Activated T-cell treated with anti-CD3 and anti-CD28 coated beads, Interleukin-2, amount 50 U/mL, for 24 hours (primary cell): ENCODE measurements around the gene PTGFR.

Source experiments
- DNase-seq: peaks from one replicate; pipeline ENCODE4 v3.0.0-alpha.2; 2020
- H3K27ac Mint-ChIP-seq: 2 replicates; pipeline ENCODE4 v1.8.0; 2020; ENCODE audit warnings: mild to moderate bottlenecking, mixed read lengths
- H3K27me3 Mint-ChIP-seq: 2 replicates; pipeline ENCODE4 v1.8.0; 2020; ENCODE audit warnings: mixed read lengths
- H3K36me3 Mint-ChIP-seq: 2 replicates; pipeline ENCODE4 v1.8.0; 2020; ENCODE audit warnings: low read depth, mixed read lengths
- H3K4me1 Mint-ChIP-seq: 2 replicates; pipeline ENCODE4 v1.8.0; 2020; ENCODE audit warnings: low read depth, mixed read lengths
- H3K4me3 Mint-ChIP-seq: 2 replicates; pipeline ENCODE4 v1.8.0; 2020; ENCODE audit warnings: mild to moderate bottlenecking, moderate library complexity, mixed read lengths
- H3K9me3 Mint-ChIP-seq: 2 replicates; pipeline ENCODE4 v1.8.0; 2020; ENCODE audit warnings: mixed read lengths

PTGFR gene

DNA sequence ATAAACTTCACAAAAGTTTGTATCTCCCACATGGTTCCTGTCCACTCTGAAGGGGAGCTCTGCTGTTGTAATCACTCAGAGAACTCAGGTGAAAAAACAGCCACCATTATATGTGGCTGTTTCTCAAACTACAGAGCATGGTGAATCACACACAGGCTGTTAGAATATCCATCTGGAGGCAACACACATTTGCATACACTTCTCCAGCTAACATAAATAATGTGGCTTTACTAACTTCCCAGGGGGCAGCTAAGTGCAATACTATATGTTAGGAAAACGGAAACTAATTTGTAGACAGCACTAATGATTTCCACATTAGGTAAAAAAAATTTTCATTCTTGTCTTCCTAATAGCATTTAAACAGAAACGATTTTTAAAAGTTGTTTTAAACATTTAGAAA, 49.3 kb downstream of the PTGFR start:
- no peak for DNase-seq
- H3K9me3 Mint-ChIP-seq: peaks cover 3% of the 10 kb centered on the region
- peaks cover 3% of the 10 kb centered on the region for H3K27me3 Mint-ChIP-seq
- no peaks in the 10 kb centered on the region for H3K4me1 Mint-ChIP-seq
- H3K27ac Mint-ChIP-seq: no peak overlapping the region
- H3K4me3 Mint-ChIP-seq: no peak overlapping the region
- no peaks in the 10 kb centered on the region for H3K36me3 Mint-ChIP-seq

DNA sequence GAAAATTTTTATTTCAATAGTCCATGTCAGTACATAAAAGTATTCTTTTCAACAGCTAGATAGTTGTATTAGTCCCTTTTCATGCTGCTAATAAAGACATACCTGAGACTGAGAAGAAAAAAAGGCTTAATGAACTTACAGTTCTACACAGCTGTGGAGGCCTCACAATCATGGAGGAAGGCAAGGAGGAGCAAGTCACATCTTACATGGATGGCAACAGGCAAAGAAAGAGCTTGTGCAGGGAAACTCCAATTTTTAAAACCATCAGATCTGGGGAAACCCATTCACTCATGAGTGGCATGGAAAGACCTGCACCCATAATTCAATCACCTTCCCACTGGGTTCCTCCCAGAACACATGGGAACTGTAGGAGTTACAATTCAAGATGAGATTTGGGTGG, 50.7 kb downstream of the PTGFR start:
- Mint-ChIP-seq H3K27ac (no peak overlapping the region), H3K4me1 (no peaks in the 10 kb centered on the region), H3K27me3 (peaks cover 3% of the 10 kb centered on the region), H3K9me3 (peaks cover 3% of the 10 kb centered on the region), H3K4me3 (no peak overlapping the region), H3K36me3 (no peaks in the 10 kb centered on the region)
- DNase-seq: no peak

DNA sequence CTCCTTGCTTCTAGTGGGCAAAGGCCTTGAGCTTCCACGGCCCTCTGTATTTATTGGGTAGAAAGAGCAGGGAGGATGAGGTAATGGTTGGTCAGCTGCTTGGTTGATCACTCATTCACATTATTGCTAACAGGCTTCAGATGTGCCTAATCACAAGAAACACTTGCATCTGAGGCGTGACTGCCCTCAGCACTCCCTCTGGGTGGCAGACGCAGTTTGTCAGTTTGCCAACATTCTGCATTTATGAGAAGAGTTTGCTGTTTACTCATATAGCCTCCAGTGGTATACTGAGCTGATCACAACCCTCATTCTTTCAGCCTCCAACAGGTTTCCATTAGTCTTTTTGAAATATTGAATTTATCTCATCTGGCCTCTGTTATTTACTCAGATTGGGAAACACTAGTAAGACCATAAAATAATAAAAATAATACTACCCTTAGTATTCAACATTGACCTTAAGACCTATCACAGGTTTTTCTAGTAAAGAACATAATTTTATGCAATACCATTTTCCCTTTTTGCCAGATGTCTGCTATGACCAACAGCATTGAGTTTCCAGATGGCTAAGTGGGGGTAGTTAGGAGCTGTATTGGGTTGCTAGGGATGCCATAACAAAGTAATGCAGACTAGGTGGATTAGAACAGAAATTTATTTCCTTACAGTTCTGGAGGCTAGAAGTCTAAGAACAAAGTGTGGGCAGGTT, 53.3 kb downstream of the PTGFR start:
- peaks cover 3% of the 10 kb centered on the region for H3K27me3 Mint-ChIP-seq
- no peaks in the 10 kb centered on the region for H3K4me1 Mint-ChIP-seq
- H3K36me3 Mint-ChIP-seq: no peaks in the 10 kb centered on the region
- no peak overlapping the region for H3K4me3 Mint-ChIP-seq
- no peak for DNase-seq
- peaks cover 3% of the 10 kb centered on the region for H3K9me3 Mint-ChIP-seq
- no peak overlapping the region for H3K27ac Mint-ChIP-seq

DNA sequence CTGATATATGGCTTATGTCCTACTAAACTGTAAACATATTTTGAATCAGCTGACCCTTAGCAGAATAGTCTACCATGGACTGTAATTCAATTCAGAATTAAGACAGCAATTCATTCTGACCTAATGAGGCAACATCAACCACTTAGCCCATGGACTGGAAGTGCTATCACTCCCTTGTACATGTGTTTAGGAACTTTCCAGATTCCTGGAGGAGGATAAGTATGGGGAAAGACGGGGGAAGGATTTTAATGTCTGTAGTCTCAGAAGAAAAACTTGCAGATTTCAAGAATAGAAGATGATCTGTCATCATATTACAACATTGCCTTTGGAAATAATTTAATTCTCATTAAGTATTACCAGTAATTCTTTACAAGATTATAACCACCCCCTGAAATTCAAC, 56.3 kb downstream of the PTGFR start:
- Mint-ChIP-seq H3K4me1 (no peaks in the 10 kb centered on the region), H3K36me3 (no peaks in the 10 kb centered on the region), H3K9me3 (peaks cover 11% of the 10 kb centered on the region), H3K4me3 (no peak overlapping the region), H3K27ac (no peak overlapping the region), H3K27me3 (no peaks in the 10 kb centered on the region)
- DNase-seq: no peak

DNA sequence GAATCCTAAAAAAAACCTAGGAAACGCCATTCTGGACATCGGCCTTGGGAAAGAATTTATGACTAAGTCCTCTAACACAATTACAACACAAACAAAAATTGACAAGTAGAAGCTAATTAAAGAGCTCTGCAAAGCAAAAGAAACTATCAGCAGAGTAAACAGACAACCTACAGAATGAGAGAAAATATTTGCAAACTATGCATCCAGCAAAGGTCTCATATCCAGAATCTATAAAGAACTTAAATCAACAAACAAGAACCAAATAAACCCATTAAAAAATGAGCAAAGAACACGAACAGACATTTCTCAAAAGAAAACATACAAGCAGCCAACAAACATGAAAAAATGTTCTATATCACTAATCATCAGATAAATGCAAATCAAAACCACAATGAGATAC, 58.6 kb downstream of the PTGFR start:
- Mint-ChIP-seq H3K36me3 (no peaks in the 10 kb centered on the region), H3K9me3 (peaks cover 17% of the 10 kb centered on the region), H3K27me3 (peaks cover 3% of the 10 kb centered on the region), H3K4me1 (no peaks in the 10 kb centered on the region), H3K4me3 (no peak overlapping the region), H3K27ac (no peak overlapping the region)
- DNase-seq: no peak

DNA sequence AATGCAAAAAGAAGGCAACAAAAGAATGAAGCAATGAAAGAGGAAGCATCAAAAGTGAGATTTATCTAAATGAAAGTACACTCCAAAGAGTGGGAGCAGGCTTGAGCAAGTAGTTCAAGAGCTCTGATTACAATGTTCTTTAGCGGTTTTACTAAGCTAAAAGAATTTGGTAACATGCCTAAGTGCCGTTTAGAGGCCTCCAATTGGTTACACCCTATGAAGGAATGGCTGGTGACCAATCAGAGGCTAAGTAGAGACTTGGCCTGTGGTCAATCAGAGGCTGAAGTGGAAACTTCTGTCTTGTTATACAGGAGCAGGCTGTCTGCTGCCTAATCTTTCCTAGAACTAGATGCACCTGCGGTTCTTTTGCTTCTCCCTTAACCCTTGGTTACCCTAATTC, 59.1 kb downstream of the PTGFR start:
- H3K27ac Mint-ChIP-seq: no peak overlapping the region
- peaks cover 3% of the 10 kb centered on the region for H3K27me3 Mint-ChIP-seq
- H3K9me3 Mint-ChIP-seq: peaks cover 23% of the 10 kb centered on the region
- no peaks in the 10 kb centered on the region for H3K4me1 Mint-ChIP-seq
- H3K4me3 Mint-ChIP-seq: no peak overlapping the region
- no peak for DNase-seq
- no peaks in the 10 kb centered on the region for H3K36me3 Mint-ChIP-seq

DNA sequence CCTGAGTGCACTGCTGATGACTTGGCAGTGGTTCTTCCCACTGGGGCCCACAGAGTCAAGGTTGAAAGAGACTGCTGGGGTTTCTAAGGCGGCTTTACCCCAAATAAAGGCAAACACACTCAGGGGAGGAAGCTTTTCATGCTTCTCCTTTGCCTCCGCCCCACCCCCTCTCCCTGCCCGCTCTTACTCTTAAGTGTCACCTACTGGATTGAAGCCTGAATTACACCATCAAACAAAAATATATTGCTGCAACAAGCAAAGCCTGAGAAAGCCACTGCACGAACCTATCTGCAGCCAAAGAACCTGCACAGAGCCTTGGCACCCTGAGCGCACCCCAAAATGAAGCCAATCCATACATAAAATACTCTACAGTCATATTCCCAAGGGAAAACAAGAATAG, 63.1 kb downstream of the PTGFR start:
- Mint-ChIP-seq H3K4me1 (no peaks in the 10 kb centered on the region), H3K27me3 (peaks cover 22% of the 10 kb centered on the region), H3K9me3 (peaks cover 30% of the 10 kb centered on the region), H3K27ac (no peak overlapping the region), H3K36me3 (no peaks in the 10 kb centered on the region), H3K4me3 (no peak overlapping the region)
- DNase-seq: no peak

DNA sequence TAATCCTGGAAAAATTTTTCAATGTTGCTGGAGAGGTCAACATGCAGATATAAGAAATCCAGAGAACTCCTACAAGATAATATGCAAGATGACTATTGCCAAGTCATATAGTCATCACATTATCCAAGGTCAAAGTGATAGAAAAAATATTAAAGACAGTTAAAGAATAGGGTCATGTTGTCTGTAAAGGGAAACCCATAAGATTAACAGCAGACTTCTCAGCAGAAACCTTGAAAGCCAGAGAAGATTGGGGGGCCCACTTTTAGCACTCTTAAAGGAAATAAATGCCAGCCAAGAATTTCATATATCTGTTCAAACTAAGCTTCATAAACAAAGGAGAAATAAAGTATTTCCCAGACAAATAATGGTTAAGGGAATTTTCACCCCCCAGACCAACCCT, 64.1 kb downstream of the PTGFR start:
- no peak for DNase-seq
- Mint-ChIP-seq H3K27ac (no peak overlapping the region), H3K4me3 (no peak overlapping the region), H3K4me1 (no peaks in the 10 kb centered on the region), H3K36me3 (no peaks in the 10 kb centered on the region), H3K27me3 (peaks cover 22% of the 10 kb centered on the region), H3K9me3 (peaks cover 24% of the 10 kb centered on the region)

DNA sequence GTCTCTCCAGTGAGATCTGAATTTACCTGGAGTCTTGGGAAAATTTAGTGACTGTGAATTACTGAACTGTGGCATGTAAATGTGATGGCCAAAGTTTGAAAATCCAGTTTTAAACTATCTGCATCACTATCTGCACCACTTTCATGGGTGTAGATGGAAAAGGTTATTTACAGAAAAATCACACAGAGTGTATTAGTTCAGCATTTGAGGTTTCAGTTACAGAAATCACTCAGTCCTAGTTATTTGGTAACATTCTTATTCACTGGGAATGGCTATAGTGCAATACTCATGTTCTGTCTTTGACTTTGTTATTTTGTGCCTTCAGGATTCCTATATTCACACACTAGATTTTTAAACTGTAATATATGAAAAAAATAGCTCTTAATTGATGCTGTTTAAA, 68.9 kb downstream of the PTGFR start:
- DNase-seq: no peak
- no peak overlapping the region for H3K27ac Mint-ChIP-seq
- H3K27me3 Mint-ChIP-seq: peaks cover 19% of the 10 kb centered on the region
- no peaks in the 10 kb centered on the region for H3K36me3 Mint-ChIP-seq
- peaks cover 11% of the 10 kb centered on the region for H3K9me3 Mint-ChIP-seq
- no peak overlapping the region for H3K4me3 Mint-ChIP-seq
- H3K4me1 Mint-ChIP-seq: no peaks in the 10 kb centered on the region

DNA sequence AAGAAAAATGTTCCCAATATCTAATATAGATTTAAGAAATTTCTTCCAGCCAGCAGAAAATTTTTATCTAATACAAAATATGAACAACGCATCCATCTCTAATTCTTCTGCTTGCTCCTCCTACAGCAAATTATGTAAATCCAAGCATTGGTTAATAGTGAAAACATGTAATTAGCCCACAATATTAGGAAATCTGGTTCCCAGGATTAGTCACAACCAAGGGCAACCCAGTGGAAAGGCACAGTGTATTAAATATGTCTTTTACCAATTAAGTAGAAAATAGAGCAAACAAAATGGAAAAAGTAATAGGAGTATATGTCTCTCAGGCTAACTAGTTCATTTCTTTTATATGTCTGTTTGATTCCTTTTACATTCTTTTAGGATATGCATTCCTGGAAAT, 70.0 kb downstream of the PTGFR start:
- DNase-seq: no peak

DNA sequence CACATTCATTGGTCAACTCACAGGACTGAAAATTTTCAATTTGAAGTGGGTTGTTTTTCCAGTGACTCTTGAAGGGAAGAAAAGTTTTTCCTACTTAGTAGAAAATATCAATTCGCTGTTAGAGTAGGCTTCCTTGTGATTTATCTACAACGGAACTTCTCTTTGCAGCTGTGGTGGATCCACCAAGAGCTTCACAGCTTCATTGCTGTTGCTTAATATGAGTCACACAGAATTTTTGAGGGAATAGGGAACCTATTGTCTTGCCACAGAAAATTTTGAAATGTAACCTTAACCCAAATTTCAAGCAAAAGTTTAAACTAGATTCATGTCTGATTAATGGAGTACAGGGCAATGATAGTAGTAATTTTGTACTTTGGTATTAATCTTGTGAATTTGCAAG, 71.1 kb downstream of the PTGFR start:
- Mint-ChIP-seq H3K4me1 (no peaks in the 10 kb centered on the region), H3K27me3 (peaks cover 4% of the 10 kb centered on the region), H3K36me3 (no peaks in the 10 kb centered on the region), H3K9me3 (peaks cover 3% of the 10 kb centered on the region), H3K27ac (no peak overlapping the region), H3K4me3 (no peak overlapping the region)
- no peak for DNase-seq

More for the DNA sequence above, 70.0 kb downstream of the PTGFR start:
- H3K9me3 Mint-ChIP-seq: peaks cover 4% of the 10 kb centered on the region
- no peak overlapping the region for H3K4me3 Mint-ChIP-seq
- H3K27me3 Mint-ChIP-seq: peaks cover 12% of the 10 kb centered on the region
- H3K4me1 Mint-ChIP-seq: no peaks in the 10 kb centered on the region
- no peaks in the 10 kb centered on the region for H3K36me3 Mint-ChIP-seq
- H3K27ac Mint-ChIP-seq: no peak overlapping the region

DNA sequence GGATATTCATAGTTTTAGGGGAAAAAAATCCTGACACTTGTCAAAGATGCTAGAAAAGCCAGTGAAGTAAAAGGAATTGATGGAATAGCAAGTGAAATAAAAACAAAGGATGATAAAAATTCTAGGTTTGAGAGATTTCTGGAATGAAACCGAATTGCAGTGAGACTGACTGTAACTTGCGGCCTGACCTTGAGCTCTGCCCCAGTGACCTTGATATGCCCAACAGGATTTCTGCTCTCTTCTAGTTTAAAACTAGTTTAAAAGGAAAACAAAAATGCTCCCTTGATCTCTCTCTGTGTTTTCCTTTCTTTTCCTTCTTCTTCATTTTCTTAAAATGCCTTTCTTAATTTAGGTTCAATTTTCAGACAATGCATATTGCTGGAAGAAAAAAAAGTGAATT, 74.6 kb downstream of the PTGFR start:
- Mint-ChIP-seq H3K27ac (no peak overlapping the region), H3K9me3 (peaks cover 1% of the 10 kb centered on the region)

DNA sequence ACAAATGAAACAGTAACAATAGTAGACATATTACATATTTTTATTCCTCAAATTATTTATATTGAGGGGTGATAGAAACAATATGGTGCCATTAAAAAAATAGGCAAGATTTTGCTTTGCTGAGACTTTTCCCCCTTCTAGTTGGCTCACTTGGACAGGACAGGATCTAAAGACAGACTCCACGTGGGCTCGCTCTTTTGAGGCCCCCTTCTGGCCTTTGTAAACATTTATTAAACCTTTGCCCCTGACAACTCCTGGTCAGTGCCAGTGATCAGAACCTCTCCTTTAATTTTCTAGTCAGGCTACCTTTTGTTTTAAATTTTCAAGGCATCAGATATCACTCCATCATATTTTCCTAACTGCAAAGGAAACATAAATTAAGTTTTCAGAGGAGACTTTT, 79.8 kb downstream of the PTGFR start:
- Mint-ChIP-seq H3K36me3 (no peaks in the 10 kb centered on the region), H3K4me1 (no peaks in the 10 kb centered on the region), H3K27ac (no peak overlapping the region), H3K9me3 (no peaks in the 10 kb centered on the region), H3K4me3 (no peak overlapping the region), H3K27me3 (no peaks in the 10 kb centered on the region)
- no peak for DNase-seq

More for the DNA sequence above, 74.6 kb downstream of the PTGFR start:
- DNase-seq: no peak
- H3K4me1 Mint-ChIP-seq: no peaks in the 10 kb centered on the region
- H3K4me3 Mint-ChIP-seq: no peak overlapping the region
- no peaks in the 10 kb centered on the region for H3K27me3 Mint-ChIP-seq
- no peaks in the 10 kb centered on the region for H3K36me3 Mint-ChIP-seq

DNA sequence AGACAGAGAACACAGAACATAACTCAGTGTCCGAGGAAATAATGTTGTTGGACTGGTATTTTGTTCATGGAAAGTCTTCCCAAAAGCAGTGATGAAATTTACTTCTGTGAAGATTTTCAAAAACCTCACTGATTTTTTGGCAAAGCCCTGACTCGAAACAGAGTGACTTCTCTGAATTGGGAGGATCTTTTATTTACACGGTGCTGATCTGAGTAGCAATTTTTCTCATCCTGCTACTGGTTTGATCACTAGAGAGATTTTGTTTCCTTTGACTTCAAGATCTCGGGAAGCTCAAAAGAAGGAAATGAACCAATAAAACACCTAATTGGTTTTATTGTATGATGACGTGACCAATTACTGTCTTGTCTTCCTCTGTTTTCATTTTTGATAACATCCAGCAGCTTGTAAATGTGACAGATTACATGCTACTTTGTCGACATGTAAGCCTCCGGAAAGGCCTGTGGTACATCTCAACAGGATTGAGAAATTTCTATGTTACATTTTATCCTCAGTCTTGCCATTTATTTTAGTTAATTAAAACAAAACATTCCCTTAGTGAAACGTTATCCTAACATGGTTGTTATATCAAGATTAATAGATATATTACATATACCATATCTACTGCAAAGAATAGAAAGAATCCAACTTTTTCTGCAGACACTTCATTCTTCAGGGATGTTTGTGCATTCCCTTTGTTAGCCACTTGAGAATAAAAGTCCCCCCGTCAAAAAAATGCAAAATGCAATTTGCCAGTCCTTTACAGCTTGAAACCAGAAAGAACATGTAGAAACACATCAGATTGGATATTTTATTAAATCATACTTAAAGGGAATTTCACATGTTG, 86.7 kb downstream of the PTGFR start:
- H3K4me3 Mint-ChIP-seq: no peak overlapping the region
- DNase-seq: no peak
- no peaks in the 10 kb centered on the region for H3K9me3 Mint-ChIP-seq
- no peak overlapping the region for H3K27ac Mint-ChIP-seq
- H3K27me3 Mint-ChIP-seq: no peaks in the 10 kb centered on the region
- no peaks in the 10 kb centered on the region for H3K36me3 Mint-ChIP-seq
- H3K4me1 Mint-ChIP-seq: no peaks in the 10 kb centered on the region

DNA sequence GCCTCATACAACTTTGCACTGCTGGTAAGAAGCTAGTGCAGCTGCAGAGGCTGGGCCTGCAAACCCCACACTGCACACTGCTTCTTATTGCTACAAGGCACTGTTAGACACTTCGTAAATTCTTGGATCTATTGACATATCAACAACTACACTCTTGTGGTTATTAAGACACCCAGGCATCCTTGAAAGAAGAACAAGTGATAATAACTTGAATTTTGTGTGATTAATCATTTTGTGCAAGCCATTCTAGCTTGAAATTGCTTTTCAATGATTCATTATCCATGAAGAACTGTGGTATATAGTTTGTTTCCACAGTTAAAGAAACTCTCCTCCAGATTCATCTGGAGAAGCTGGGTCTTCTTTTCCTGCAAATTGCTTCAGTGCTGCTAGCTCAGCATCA, 95.8 kb downstream of the PTGFR start:
- Mint-ChIP-seq H3K27ac (no peak overlapping the region), H3K9me3 (no peaks in the 10 kb centered on the region), H3K27me3 (no peaks in the 10 kb centered on the region), H3K36me3 (no peaks in the 10 kb centered on the region), H3K4me3 (no peak overlapping the region), H3K4me1 (no peaks in the 10 kb centered on the region)
- DNase-seq: no peak
